ENCODE data around the gene HCLS1.

Gene HCLS1

DNA sequence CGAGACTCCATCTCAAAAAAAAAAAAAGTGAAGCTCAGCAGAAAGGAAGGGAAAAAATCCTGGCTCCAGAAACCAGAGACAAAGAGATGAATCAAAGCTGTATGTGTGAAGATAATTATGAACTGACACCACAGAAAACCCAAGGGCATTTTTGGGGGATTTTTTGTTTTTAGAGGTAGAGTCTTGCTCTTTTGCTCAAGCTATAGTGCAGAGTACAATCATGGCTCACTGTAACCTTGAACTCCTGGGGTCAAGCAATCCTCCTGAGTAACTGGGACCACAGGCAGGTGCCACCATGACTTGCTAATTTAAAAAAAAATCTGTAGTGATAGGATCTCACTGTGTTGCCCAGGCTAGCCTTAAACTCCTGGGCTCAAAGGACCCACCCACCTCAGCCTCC, 22.8 kb downstream of the HCLS1 start:
- H3K36me3 ChIP-seq (ENCODE audit: insufficient read depth, low read length) = peaks cover 89% of the 10 kb centered on the region
- H3K4me3 ChIP-seq (ENCODE audit: low read length, poor library complexity, severe bottlenecking) = no peak overlapping the region
- no peaks in the 10 kb centered on the region for H3K27me3 ChIP-seq (ENCODE audit: insufficient read depth, low read length, poor library complexity, severe bottlenecking)
- H4K20me1 ChIP-seq (ENCODE audit: insufficient read depth, low read length, poor library complexity, severe bottlenecking) = peaks cover 4% of the 10 kb centered on the region
- H3K9me3 ChIP-seq (ENCODE audit: insufficient read depth, low read depth, low read length) = no peaks in the 10 kb centered on the region
- no peak for TF ChIP-seq EZH2phosphoT487 (IDR thresholded peaks at IDR 0.05; ENCODE audit: borderline replicate concordance)
- TF ChIP-seq CTCF (conservative IDR thresholded peaks at IDR 0.05; ENCODE audit: low read length) = no peak
- no peak overlapping the region for H3K9ac ChIP-seq (ENCODE audit: low read depth, low read length, poor library complexity, severe bottlenecking)
- no peaks in the 10 kb centered on the region for H3F3A ChIP-seq (ENCODE audit: low read depth)
- no peaks in the 10 kb centered on the region for H3K4me1 ChIP-seq (ENCODE audit: insufficient read depth, low read length, poor library complexity, severe bottlenecking)
- H3K4me2 ChIP-seq (ENCODE audit: low read depth, low read length, poor library complexity, severe bottlenecking) = no peak overlapping the region
- H3K9me2 ChIP-seq (replicated peaks; ENCODE audit: low read depth, low read length) = no peaks in the 10 kb centered on the region
- H2AFZ ChIP-seq (ENCODE audit: low read length) = no peak overlapping the region
- H3K79me2 ChIP-seq (ENCODE audit: insufficient read depth, low read length) = no peaks in the 10 kb centered on the region

DNA sequence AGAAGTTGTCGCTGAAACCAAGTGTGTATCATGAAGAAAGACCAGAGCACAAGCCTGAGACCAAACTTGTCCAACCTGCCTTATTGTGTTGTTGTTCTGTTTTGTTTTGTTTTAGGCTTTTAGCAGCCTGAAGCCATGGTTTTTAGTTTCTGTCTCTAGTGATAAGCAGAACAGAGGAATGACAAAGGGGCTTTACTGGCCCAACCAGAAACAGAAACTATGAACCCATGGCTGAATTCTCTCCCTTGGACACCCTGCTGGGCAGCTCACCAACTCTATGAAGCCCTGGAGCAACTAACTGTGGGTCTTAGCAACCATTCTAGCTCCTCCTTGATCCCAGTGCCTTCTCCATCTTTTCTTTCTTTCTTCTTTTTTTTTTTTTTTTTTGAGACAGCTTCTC, 30.3 kb downstream of the HCLS1 start:
- Histone ChIP-seq H4K20me1 (ENCODE audit: insufficient read depth, low read length, poor library complexity, severe bottlenecking) (no peaks in the 10 kb centered on the region), H3K27me3 (ENCODE audit: insufficient read depth, low read length, poor library complexity, severe bottlenecking) (no peaks in the 10 kb centered on the region), H3F3A (ENCODE audit: low read depth) (no peaks in the 10 kb centered on the region), H3K4me3 (ENCODE audit: low read length, poor library complexity, severe bottlenecking) (no peak overlapping the region), H3K36me3 (ENCODE audit: insufficient read depth, low read length) (peaks cover 52% of the 10 kb centered on the region; the same call in 1 of the 2 replicates), H3K9me2 (replicated peaks; ENCODE audit: low read depth, low read length) (no peaks in the 10 kb centered on the region), H3K9me3 (ENCODE audit: insufficient read depth, low read depth, low read length) (no peaks in the 10 kb centered on the region), H3K9ac (ENCODE audit: low read depth, low read length, poor library complexity, severe bottlenecking) (no peak overlapping the region), H3K4me2 (ENCODE audit: low read depth, low read length, poor library complexity, severe bottlenecking) (no peak overlapping the region), H3K79me2 (ENCODE audit: insufficient read depth, low read length) (no peaks in the 10 kb centered on the region), H3K4me1 (ENCODE audit: insufficient read depth, low read length, poor library complexity, severe bottlenecking) (no peaks in the 10 kb centered on the region), H2AFZ (ENCODE audit: low read length) (no peak overlapping the region)
- TF ChIP-seq CTCF (conservative IDR thresholded peaks at IDR 0.05; ENCODE audit: low read length) = no peak
- no peak for TF ChIP-seq EZH2phosphoT487 (IDR thresholded peaks at IDR 0.05; ENCODE audit: borderline replicate concordance)

GRCh38 chr3:121629601-121630000, 31.1 kb downstream of the HCLS1 start:
- Histone ChIP-seq H3K9me3 (ENCODE audit: insufficient read depth, low read depth, low read length) (no peaks in the 10 kb centered on the region), H3K4me3 (ENCODE audit: low read length, poor library complexity, severe bottlenecking) (no peak overlapping the region), H3K4me1 (ENCODE audit: insufficient read depth, low read length, poor library complexity, severe bottlenecking) (no peaks in the 10 kb centered on the region), H4K20me1 (ENCODE audit: insufficient read depth, low read length, poor library complexity, severe bottlenecking) (no peaks in the 10 kb centered on the region), H3K36me3 (ENCODE audit: insufficient read depth, low read length) (peaks cover 45% of the 10 kb centered on the region; the same call in 1 of the 2 replicates), H2AFZ (ENCODE audit: low read length) (no peak overlapping the region), H3K4me2 (ENCODE audit: low read depth, low read length, poor library complexity, severe bottlenecking) (no peak overlapping the region), H3K27me3 (ENCODE audit: insufficient read depth, low read length, poor library complexity, severe bottlenecking) (no peaks in the 10 kb centered on the region), H3K79me2 (ENCODE audit: insufficient read depth, low read length) (no peaks in the 10 kb centered on the region), H3K9ac (ENCODE audit: low read depth, low read length, poor library complexity, severe bottlenecking) (no peak overlapping the region), H3F3A (ENCODE audit: low read depth) (no peaks in the 10 kb centered on the region), H3K9me2 (replicated peaks; ENCODE audit: low read depth, low read length) (no peaks in the 10 kb centered on the region)
- no peak for TF ChIP-seq CTCF (conservative IDR thresholded peaks at IDR 0.05; ENCODE audit: low read length)
- TF ChIP-seq EZH2phosphoT487 (IDR thresholded peaks at IDR 0.05; ENCODE audit: borderline replicate concordance) = no peak
